Uterus (tissue), 4 donors: ENCODE measurements around the gene RUNDC3A. TPM values are rescaled to one million over a fixed set of nuclear protein-coding genes. Genes with fewer than 3 reads are reported as not detected.

Experiments used
- DNase-seq, 2 donors: peaks; one replicate each; pipeline ENCODE4 v3.0.0-alpha.2; 2019 to 2020
- H3K27ac ChIP-seq, 2 donors: fragments of 200-600 bp; sonication (generic); 1 replicate in 1 of 2; 2 replicates in 1 of 2; pipeline ENCODE4 v1.5.1; 2016 to 2018
- H3K27me3 ChIP-seq, 2 donors: fragments of 200-600 bp; sonication (generic); one replicate each; pipeline ENCODE4 v1.5.1; 2018 to 2019; ENCODE audit warnings: control low read depth in 1 of 2
- H3K36me3 ChIP-seq, 2 donors: fragments of 200-600 bp; sonication (generic); one replicate each; pipeline ENCODE4 v1.5.1; 2019; ENCODE audit warnings: control low read depth in 1 of 2
- H3K4me1 ChIP-seq, 2 donors: fragments of 200-600 bp; sonication (generic); one replicate each; pipeline ENCODE4 v1.5.1; 2018 to 2019; ENCODE audit warnings: control low read depth in 1 of 2
- H3K4me3 ChIP-seq, 2 donors: fragments of 200-600 bp; sonication (generic); 1 replicate in 1 of 2; 2 replicates in 1 of 2; pipeline ENCODE4 v1.5.1; 2018 to 2019; ENCODE audit warnings: mild to moderate bottlenecking in 1 of 2
- H3K9me3 ChIP-seq, 2 donors: fragments of 200-600 bp; sonication (generic); one replicate each; pipeline ENCODE4 v1.5.1; 2019; ENCODE audit warnings: control low read depth in 1 of 2
- POLR2A ChIP-seq, 2 donors: fragments of 450-650 bp; IDR thresholded peaks; one replicate each; pipeline ENCODE4 v1.6.1; 2016; ENCODE audit warnings: antibody characterized with exemption in 2 of 2, mild to moderate bottlenecking in 1 of 2, moderate library complexity in 1 of 2
- intact Hi-C: fragments of 100-400 bp; cut with DNase I; formaldehyde crosslinking; loops from one replicate; pipeline ENCODE4 v1.15.1; 2023; ENCODE audit warnings: low total_unique reads
- total RNA-seq, 4 donors: library from RNA; depleted of rRNA in 3 of 4; stranded (reverse); fragments of >200 nt in 3 of 4; gene quantifications; one replicate each; pipeline versions ENCODE4 v1.1.0 to v1.2.4, GENCODE V29; 2014 to 2023
- TF ChIP-seq, protein P1 (sequence below), 4 experiments: fragments of 200-600 bp in 2 of 4; fragments of 450-650 bp in 2 of 4; sonication (generic) in 2 of 4; IDR thresholded peaks; one replicate each; pipeline ENCODE4 v1.5.1; 2016 to 2019; ENCODE audit warnings: antibody characterized with exemption in 4 of 4, mild to moderate bottlenecking in 2 of 4, moderate library complexity in 1 of 4
- donor health status: DM: yes; HTN: yes; CAD: no.

RUNDC3A gene
- under 1 TPM in 1 of 4 donors, not detected in 3; 0.69 TPM for total RNA-seq

DNA sequence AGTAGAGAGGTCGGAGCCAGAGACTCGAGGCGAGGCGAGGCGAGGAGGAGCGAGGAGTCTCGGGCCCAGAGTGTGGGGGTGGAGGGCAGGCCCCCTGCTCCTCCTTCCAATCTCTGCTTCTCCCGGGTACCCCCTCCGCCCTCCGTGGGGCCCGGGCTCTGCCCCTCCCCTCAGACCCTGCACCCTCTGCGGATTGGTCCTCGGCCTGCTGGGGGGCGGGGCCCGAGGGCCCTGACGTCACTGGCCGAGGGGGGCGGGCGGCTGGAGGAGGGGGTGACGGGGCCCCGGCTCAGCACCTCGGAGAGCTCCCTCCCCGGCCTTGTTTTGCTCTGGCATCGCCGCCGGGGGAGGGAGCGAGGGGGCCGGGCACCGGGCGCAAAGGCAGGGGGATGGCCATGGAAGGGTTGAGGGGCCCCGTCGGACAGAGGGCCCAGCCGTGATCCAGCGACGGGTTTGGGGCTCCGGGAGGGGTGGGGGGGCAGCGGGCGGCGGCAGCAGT is at the start of gene RUNDC3A:
Gene RUNDC3A (plus strand): TSS at position 282 of the 499 bp plus-strand sequence. CDS start 232 bp downstream, outside the sequence.
- no peaks in the 10 kb centered on the region for H3K36me3 ChIP-seq
- H3K9me3 ChIP-seq: no peaks in the 10 kb centered on the region
- intact Hi-C loops: no loop called here
- H3K4me3 ChIP-seq: peak within 1 kb of the TSS; percentile 33 to 51
- DNase-seq: peak; percentile 78 to 84
- H3K27me3 ChIP-seq: no peaks in the 10 kb centered on the region
- no peak for TF ChIP-seq POLR2A (IDR thresholded peaks at IDR 0.05)
- TF ChIP-seq, protein P1, sequence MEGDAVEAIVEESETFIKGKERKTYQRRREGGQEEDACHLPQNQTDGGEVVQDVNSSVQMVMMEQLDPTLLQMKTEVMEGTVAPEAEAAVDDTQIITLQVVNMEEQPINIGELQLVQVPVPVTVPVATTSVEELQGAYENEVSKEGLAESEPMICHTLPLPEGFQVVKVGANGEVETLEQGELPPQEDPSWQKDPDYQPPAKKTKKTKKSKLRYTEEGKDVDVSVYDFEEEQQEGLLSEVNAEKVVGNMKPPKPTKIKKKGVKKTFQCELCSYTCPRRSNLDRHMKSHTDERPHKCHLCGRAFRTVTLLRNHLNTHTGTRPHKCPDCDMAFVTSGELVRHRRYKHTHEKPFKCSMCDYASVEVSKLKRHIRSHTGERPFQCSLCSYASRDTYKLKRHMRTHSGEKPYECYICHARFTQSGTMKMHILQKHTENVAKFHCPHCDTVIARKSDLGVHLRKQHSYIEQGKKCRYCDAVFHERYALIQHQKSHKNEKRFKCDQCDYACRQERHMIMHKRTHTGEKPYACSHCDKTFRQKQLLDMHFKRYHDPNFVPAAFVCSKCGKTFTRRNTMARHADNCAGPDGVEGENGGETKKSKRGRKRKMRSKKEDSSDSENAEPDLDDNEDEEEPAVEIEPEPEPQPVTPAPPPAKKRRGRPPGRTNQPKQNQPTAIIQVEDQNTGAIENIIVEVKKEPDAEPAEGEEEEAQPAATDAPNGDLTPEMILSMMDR (IDR thresholded peaks at IDR 0.05): no peak
- H3K27ac ChIP-seq: peak within 1 kb of the TSS in 1 of 2 donors; percentile 40
- peaks cover 0 to 12% of the 10 kb centered on the region in 2 donors for H3K4me1 ChIP-seq

DNA sequence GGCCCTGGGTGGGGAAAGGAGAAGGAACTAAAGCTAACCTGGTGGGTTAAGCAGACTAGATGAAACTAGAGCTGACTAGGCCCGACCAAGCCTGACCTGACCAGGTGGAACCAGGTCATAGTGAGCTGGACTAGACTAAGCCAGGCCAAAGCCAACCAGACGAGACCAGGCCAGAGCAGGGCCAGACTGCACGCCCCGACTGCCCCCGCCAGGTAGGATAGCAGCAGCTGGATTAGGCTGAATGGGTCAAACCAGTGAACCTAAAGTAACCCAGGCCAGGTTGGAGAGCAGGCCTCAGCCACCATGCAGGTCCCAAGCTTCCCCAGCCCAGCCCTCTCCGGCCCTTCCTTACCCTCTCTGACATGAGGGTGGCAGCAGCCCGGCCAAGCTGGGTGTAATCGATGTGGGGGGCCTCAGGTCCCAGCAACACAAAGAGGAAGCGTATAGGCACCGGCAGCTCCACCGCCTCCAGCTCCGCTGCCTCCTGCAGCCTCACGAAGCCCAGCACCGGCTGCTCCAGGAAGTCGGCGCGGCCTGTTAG is 49.5 kb upstream of the RUNDC3A start:
- Histone ChIP-seq H3K27me3 (no peaks in the 10 kb centered on the region), H3K36me3 (no peaks in the 10 kb centered on the region), H3K4me1 (no peaks in the 10 kb centered on the region), H3K4me3 (no peak overlapping the region), H3K27ac (no peak overlapping the region), H3K9me3 (no peaks in the 10 kb centered on the region)
- intact Hi-C loops: no loop called here
- no peak for TF ChIP-seq POLR2A (IDR thresholded peaks at IDR 0.05)
- TF ChIP-seq, protein P1 (IDR thresholded peaks at IDR 0.05): no peak
- no peak for DNase-seq

DNA sequence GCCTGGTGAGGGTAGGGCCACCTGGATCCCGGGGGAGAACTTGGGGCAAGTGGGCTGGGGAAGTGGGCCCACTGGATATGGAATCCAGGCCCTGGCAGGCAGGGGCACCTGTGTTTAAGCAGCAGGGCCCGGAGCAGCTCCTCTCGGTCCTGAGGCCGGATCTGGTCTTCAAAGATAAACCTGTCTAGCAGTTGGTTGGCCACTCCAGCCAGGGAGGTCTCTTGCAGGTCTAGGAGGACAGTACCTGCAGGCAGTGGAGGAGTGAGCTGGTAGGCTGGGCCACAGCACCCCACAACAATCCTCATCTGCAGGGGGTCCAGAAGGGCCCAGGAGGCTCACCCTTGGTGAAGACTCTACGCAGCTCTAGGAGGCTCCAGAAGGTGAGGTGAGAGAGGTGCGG is 48.1 kb upstream of the RUNDC3A start:
- H3K9me3 ChIP-seq: no peaks in the 10 kb centered on the region
- no peak overlapping the region for H3K4me3 ChIP-seq
- no peaks in the 10 kb centered on the region for H3K27me3 ChIP-seq
- no peak for TF ChIP-seq POLR2A (IDR thresholded peaks at IDR 0.05)
- TF ChIP-seq, protein P1 (IDR thresholded peaks at IDR 0.05): no peak
- H3K4me1 ChIP-seq: no peaks in the 10 kb centered on the region
- no peaks in the 10 kb centered on the region for H3K36me3 ChIP-seq
- no peak for DNase-seq
- no peak overlapping the region for H3K27ac ChIP-seq
- intact Hi-C loops: no loop called here

DNA sequence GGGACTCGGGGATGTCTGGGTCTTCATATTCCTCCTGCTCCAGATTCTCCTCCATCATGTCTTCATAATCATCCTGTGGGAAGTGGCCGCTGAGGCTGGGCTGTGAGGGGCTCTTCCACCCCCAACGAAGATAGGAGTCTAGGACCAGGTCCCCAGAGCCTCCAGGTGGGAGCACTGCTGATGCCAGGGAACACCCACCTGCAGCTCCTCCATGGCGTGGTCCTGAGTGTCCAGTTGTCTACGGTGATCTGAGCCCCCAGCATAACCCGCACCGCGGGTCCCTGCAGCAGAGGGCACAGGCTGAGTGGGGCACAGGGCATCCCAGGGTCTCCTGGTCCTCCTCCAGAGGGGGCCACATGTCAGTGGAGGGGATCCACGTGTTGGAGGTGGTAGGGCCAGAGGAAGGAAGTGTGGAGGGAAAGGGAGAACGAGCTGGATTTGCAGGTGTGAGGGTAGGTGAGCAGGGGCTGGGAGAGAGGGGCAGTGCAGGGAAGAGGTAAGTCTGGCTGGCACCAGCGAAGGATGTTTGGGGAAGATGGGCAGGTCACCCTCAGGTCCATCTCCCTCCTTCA is 45.7 kb upstream of the RUNDC3A start:
- Histone ChIP-seq H3K27me3 (no peaks in the 10 kb centered on the region), H3K4me3 (no peak overlapping the region), H3K9me3 (no peaks in the 10 kb centered on the region), H3K4me1 (no peaks in the 10 kb centered on the region), H3K27ac (no peak overlapping the region), H3K36me3 (no peaks in the 10 kb centered on the region)
- TF ChIP-seq, protein P1 (IDR thresholded peaks at IDR 0.05): no peak
- no peak for TF ChIP-seq POLR2A (IDR thresholded peaks at IDR 0.05)
- no peak for DNase-seq
- intact Hi-C loops: no loop called here

DNA sequence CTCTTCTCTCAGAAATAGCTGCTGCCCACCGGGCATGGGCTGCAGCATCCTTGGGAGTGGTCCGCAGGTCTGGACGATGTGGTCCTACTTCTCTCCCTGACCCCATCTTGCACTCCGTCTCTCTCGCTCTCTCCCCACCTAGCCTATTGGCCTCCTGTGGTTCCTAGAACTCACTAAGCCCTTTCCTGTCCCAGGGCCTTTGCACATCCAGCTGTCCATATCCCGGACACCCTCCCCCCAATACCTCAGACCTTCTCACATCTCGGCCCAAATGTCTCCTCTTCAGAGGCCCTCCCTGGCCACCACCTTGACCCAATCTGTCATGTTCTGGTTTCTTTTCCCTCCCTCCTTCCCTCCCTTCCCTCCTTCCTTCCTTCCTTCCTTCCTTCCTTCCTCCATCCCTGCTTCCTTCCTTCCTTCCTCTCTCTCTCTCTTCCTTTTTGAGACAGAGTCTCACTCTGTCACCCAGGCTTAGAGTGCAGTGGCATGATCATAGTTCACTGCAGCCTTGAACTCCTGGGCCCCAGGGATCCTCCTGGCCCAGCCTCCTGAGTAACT is 45.0 kb upstream of the RUNDC3A start:
- Histone ChIP-seq H3K4me3 (no peak overlapping the region), H3K27ac (no peak overlapping the region), H3K9me3 (no peaks in the 10 kb centered on the region), H3K36me3 (no peaks in the 10 kb centered on the region), H3K27me3 (no peaks in the 10 kb centered on the region), H3K4me1 (no peaks in the 10 kb centered on the region)
- intact Hi-C loops: no loop called here
- TF ChIP-seq POLR2A (IDR thresholded peaks at IDR 0.05): no peak
- TF ChIP-seq, protein P1 (IDR thresholded peaks at IDR 0.05): no peak
- DNase-seq: no peak
